Prostate gland (tissue), 2 donors: ENCODE data around the gene POLA1.

Experiments
- CTCF ChIP-seq, 4 experiments: fragments of 200-600 bp in 2 of 4; fragments of 450-650 bp in 2 of 4; sonication (generic) in 2 of 4; IDR thresholded peaks; 1 replicate in 3 of 4; 2 replicates in 1 of 4; pipeline ENCODE4 v1.5.1; 2016 to 2019; ENCODE audit warnings: antibody characterized with exemption in 4 of 4, mild to moderate bottlenecking in 2 of 4, moderate library complexity in 2 of 4
- POLR2A ChIP-seq: fragments of 450-650 bp; IDR thresholded peaks from one replicate; pipeline ENCODE4 v1.6.1; 2016; ENCODE audit warnings: antibody characterized with exemption, mild to moderate bottlenecking
- POLR2AphosphoS5 ChIP-seq: sonication (generic); formaldehyde crosslinking; IDR thresholded peaks from one replicate; pipeline ENCODE4 v1.6.1; 2017; ENCODE audit warnings: antibody characterized with exemption

- TF ChIP-seq CTCF (IDR thresholded peaks at IDR 0.05): no peak
- TF ChIP-seq POLR2A: no peak
- TF ChIP-seq POLR2AphosphoS5: no peak
Observed at GRCh38 chrX:25020391-25020904, 326.7 kb downstream of the POLA1 start.
